H9 (cell line): ENCODE data around the gene PROK1. TPM values are rescaled to one million over a fixed set of nuclear protein-coding genes. Genes with fewer than 3 reads are reported as not detected.
"Not testable (repeated sequence)": the region's sequence is repeated elsewhere in the genome, so short reads cannot be mapped to it uniquely, and the experiment has no call there.

Experiments
- DNase-seq: peaks from one replicate; pipeline ENCODE4 v3.0.0-alpha.2; 2017
- H2AFZ ChIP-seq: one replicate; pipeline ENCODE4 v1.6.1; 2013; ENCODE audit warnings: mild to moderate bottlenecking, low read length, control low read depth, moderate library complexity
- H2AK5ac ChIP-seq: 2 replicates; pipeline ENCODE4 v1.6.1; 2013; ENCODE audit warnings: low read length, control low read depth, mixed read lengths; ENCODE audit not compliant: insufficient read length
- H2BK120ac ChIP-seq: one replicate; pipeline ENCODE4 v1.6.1; 2013; ENCODE audit warnings: low read depth, mild to moderate bottlenecking, low read length, control low read depth, inconsistent platforms; ENCODE audit not compliant: poor library complexity, severe bottlenecking
- H2BK12ac ChIP-seq: 2 replicates; pipeline ENCODE4 v1.6.1; 2013; ENCODE audit warnings: low read length, control low read depth, mixed read lengths, low read depth; ENCODE audit not compliant: insufficient read length
- H2BK15ac ChIP-seq: 2 replicates; pipeline ENCODE4 v1.6.1; 2013; ENCODE audit warnings: low read depth, low read length, control low read depth
- H2BK20ac ChIP-seq: one replicate; pipeline ENCODE4 v1.6.1; 2013; ENCODE audit warnings: low read depth, mild to moderate bottlenecking, low read length, control low read depth, inconsistent platforms; ENCODE audit not compliant: poor library complexity, severe bottlenecking
- H2BK5ac ChIP-seq: 2 replicates; pipeline ENCODE4 v1.6.1; 2013; ENCODE audit warnings: low read length, control low read depth, mixed read lengths; ENCODE audit not compliant: insufficient read length
- H3K14ac ChIP-seq: 2 replicates; pipeline ENCODE4 v1.6.1; 2013; ENCODE audit warnings: low read length, control low read depth; ENCODE audit not compliant: insufficient read depth
- H3K18ac ChIP-seq: 2 replicates; pipeline ENCODE4 v1.6.1; 2013; ENCODE audit warnings: low read depth, mild to moderate bottlenecking, mixed read lengths, low read length, control low read depth; ENCODE audit not compliant: insufficient read length
- H3K23ac ChIP-seq: 2 replicates; pipeline ENCODE4 v1.6.1; 2013; ENCODE audit warnings: low read length, control low read depth, mixed read lengths, low read depth; ENCODE audit not compliant: insufficient read length
- H3K23me2 ChIP-seq: 2 replicates; pipeline ENCODE4 v1.6.1; 2013; ENCODE audit warnings: low read depth, mild to moderate bottlenecking, mixed read lengths, low read length, control low read depth; ENCODE audit not compliant: insufficient read length, poor library complexity, severe bottlenecking
- H3K27ac ChIP-seq: 2 replicates; pipeline ENCODE4 v1.5.1; 2013; ENCODE audit warnings: low read length, control low read depth, mixed read lengths, low read depth; ENCODE audit not compliant: insufficient read length
- H3K27me3 ChIP-seq: 2 replicates; pipeline ENCODE4 v1.6.1; 2013; ENCODE audit warnings: low read length, control low read depth, inconsistent platforms; ENCODE audit not compliant: insufficient read depth
- H3K4ac ChIP-seq: 2 replicates; pipeline ENCODE4 v1.6.1; 2013; ENCODE audit warnings: low read depth, mild to moderate bottlenecking, control low read depth, inconsistent platforms, low read length, moderate library complexity
- H3K4me1 ChIP-seq: 2 replicates; pipeline ENCODE4 v1.6.1; 2013; ENCODE audit warnings: low read length, control low read depth, inconsistent platforms; ENCODE audit not compliant: insufficient read depth
- H3K4me2 ChIP-seq: 2 replicates; pipeline ENCODE4 v1.6.1; 2013; ENCODE audit warnings: low read length, control low read depth, mixed read lengths; ENCODE audit not compliant: insufficient read length, insufficient read depth
- H3K56ac ChIP-seq: 2 replicates; pipeline ENCODE4 v1.6.1; 2013; ENCODE audit warnings: low read depth, mild to moderate bottlenecking, mixed read lengths, low read length, control low read depth; ENCODE audit not compliant: insufficient read length
- H3K79me1 ChIP-seq: 2 replicates; pipeline ENCODE4 v1.6.1; 2013; ENCODE audit warnings: low read depth, mild to moderate bottlenecking, moderate library complexity, low read length, control low read depth, inconsistent platforms; ENCODE audit not compliant: insufficient read depth, poor library complexity, severe bottlenecking
- H3K79me2 ChIP-seq: 2 replicates; pipeline ENCODE4 v1.6.1; 2013; ENCODE audit warnings: low read length, control low read depth, inconsistent platforms; ENCODE audit not compliant: insufficient read depth
- H3K9ac ChIP-seq: 2 replicates; pipeline ENCODE4 v1.6.1; 2013; ENCODE audit warnings: low read length, control low read depth, mixed read lengths; ENCODE audit not compliant: insufficient read length; ENCODE audit errors: extremely low read depth
- H3K9me3 ChIP-seq: one replicate; pipeline ENCODE4 v1.6.1; 2013; ENCODE audit warnings: low read depth, low read length, inconsistent platforms; ENCODE audit not compliant: control insufficient read depth
- H3T11ph ChIP-seq: one replicate; pipeline ENCODE4 v1.6.1; 2013; ENCODE audit warnings: mild to moderate bottlenecking, low read length, control low read depth, inconsistent platforms
- H4K20me1 ChIP-seq: one replicate; pipeline ENCODE4 v1.6.1; 2013; ENCODE audit not compliant: control insufficient read depth, insufficient read length, insufficient read depth
- H4K5ac ChIP-seq: 2 replicates; pipeline ENCODE4 v1.6.1; 2013; ENCODE audit warnings: low read depth, mild to moderate bottlenecking, mixed read lengths, low read length, control low read depth; ENCODE audit not compliant: insufficient read length
- H4K8ac ChIP-seq: replicated peaks from 2 replicates; pipeline ENCODE4 v1.6.1; 2013; ENCODE audit warnings: low read length, control low read depth, mixed read lengths, low read depth; ENCODE audit not compliant: insufficient read length
- H4K91ac ChIP-seq: 2 replicates; pipeline ENCODE4 v1.6.1; 2013; ENCODE audit warnings: low read depth, mild to moderate bottlenecking, moderate library complexity, mixed read lengths, low read length, control low read depth; ENCODE audit not compliant: insufficient read length
- H3K27ac Mint-ChIP-seq, 3 experiments: 2 replicates in 2 of 3; 3 replicates in 1 of 3; pipeline ENCODE4 v1.8.0; 2020 to 2021; ENCODE audit warnings: mixed read lengths in 3 of 3, mild to moderate bottlenecking in 1 of 3, moderate library complexity in 1 of 3
- H3K27me3 Mint-ChIP-seq: 2 replicates; pipeline ENCODE4 v1.8.0; 2021; ENCODE audit warnings: low read depth, mild to moderate bottlenecking, moderate library complexity, mixed read lengths
- H3K36me3 Mint-ChIP-seq, 3 experiments: 2 replicates in 2 of 3; 3 replicates in 1 of 3; pipeline ENCODE4 v1.8.0; 2020 to 2021; ENCODE audit warnings: low read depth in 3 of 3, mixed read lengths in 3 of 3; ENCODE audit not compliant: insufficient read depth in 1 of 3
- H3K4me1 Mint-ChIP-seq, 2 experiments: 2 replicates each; pipeline ENCODE4 v1.8.0; 2020; ENCODE audit warnings: mixed read lengths in 2 of 2
- H3K4me3 Mint-ChIP-seq, 2 experiments: 2 replicates in 1 of 2; 3 replicates in 1 of 2; pipeline ENCODE4 v1.8.0; 2020 to 2021; ENCODE audit warnings: mild to moderate bottlenecking in 2 of 2, mixed read lengths in 2 of 2, moderate library complexity in 1 of 2
- H3K9me3 Mint-ChIP-seq, 2 experiments: 2 replicates in 1 of 2; 3 replicates in 1 of 2; pipeline ENCODE4 v1.8.0; 2020; ENCODE audit warnings: mild to moderate bottlenecking in 2 of 2, mixed read lengths in 2 of 2, moderate library complexity in 1 of 2
- WGBS: extraction: QIAGEN DNeasy Blood & Tissue Kit; methylation state at CpG from one replicate; pipeline ENCODE4 v1.1.7; 2013; ENCODE audit warnings: missing lambda C conversion rate, low lambda C conversion rate, mixed read lengths; ENCODE audit not compliant: insufficient read length; ENCODE audit errors: extremely low coverage; 5-methylcytosine and 5-hydroxymethylcytosine counted together
- total RNA-seq: library from RNA; stranded (reverse); gene quantifications from 2 replicates; pipeline ENCODE4 v1.2.1, GENCODE V29; 2021
- TF ChIP-seq, protein P1 (sequence below): fragments of 200-600 bp; sonication (generic); conservative IDR thresholded peaks from 3 replicates; pipeline ENCODE4 v1.8.0; 2021; ENCODE audit warnings: antibody characterized with exemption, mild to moderate bottlenecking

PROK1 gene
- total RNA-seq, 1 experiment from 2014 or later: not detected

DNA sequence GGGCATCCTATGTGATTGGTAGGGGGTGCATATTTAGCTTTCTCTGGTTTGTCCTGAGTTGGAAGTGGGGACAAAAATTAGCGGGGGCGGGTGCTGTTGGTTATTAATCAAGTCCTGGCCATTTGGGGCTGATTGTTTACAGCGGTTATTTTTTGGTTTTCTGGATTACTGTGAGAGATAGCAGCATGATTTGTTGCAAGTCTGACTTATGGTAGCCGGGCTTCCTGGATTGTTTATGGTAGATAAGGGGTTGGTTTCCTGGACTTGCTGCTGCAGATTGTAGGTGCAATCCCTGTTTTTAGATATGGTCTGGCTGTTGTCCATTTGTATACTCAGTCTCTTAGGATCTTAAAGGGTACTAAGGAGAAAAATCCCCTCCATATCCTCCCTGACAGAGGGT is 12.1 kb upstream of the PROK1 start:
- Histone ChIP-seq H2AFZ (no peak overlapping the region), H3T11ph (no peak overlapping the region), H2AK5ac (no peak overlapping the region), H4K5ac (no peak overlapping the region), H3K14ac (no peak overlapping the region), H3K4me1 (no peaks in the 10 kb centered on the region), H3K79me2 (no peaks in the 10 kb centered on the region), H4K8ac (no peak overlapping the region), H3K27me3 (no peaks in the 10 kb centered on the region; the same call in 1 of the 2 replicates), H4K20me1 (no peaks in the 10 kb centered on the region), H2BK20ac (no peak overlapping the region), H3K56ac (no peak overlapping the region), H2BK120ac (no peak overlapping the region), H2BK15ac (no peak overlapping the region), H4K91ac (no peak overlapping the region), H3K27ac (no peak overlapping the region), H3K23ac (no peak overlapping the region), H3K9ac (no peak overlapping the region), H3K79me1 (no peaks in the 10 kb centered on the region), H3K23me2 (no peaks in the 10 kb centered on the region), H3K18ac (no peak overlapping the region), H2BK12ac (no peak overlapping the region), H3K9me3 (no peaks in the 10 kb centered on the region), H3K4me2 (no peak overlapping the region), H3K4ac (no peak overlapping the region), H2BK5ac (no peak overlapping the region)
- H3K27me3 Mint-ChIP-seq: peaks cover 3% of the 10 kb centered on the region
- H3K4me1 Mint-ChIP-seq: peaks cover 6 to 12% of the 10 kb centered on the region in 2 experiments
- H3K4me3 Mint-ChIP-seq: no peak overlapping the region
- no peak overlapping the region for H3K27ac Mint-ChIP-seq
- WGBS: no CpG with 5 or more reads among the region's 4 CpGs
- H3K36me3 Mint-ChIP-seq: no peaks in the 10 kb centered on the region
- DNase-seq: no peak
- TF ChIP-seq, protein P1, sequence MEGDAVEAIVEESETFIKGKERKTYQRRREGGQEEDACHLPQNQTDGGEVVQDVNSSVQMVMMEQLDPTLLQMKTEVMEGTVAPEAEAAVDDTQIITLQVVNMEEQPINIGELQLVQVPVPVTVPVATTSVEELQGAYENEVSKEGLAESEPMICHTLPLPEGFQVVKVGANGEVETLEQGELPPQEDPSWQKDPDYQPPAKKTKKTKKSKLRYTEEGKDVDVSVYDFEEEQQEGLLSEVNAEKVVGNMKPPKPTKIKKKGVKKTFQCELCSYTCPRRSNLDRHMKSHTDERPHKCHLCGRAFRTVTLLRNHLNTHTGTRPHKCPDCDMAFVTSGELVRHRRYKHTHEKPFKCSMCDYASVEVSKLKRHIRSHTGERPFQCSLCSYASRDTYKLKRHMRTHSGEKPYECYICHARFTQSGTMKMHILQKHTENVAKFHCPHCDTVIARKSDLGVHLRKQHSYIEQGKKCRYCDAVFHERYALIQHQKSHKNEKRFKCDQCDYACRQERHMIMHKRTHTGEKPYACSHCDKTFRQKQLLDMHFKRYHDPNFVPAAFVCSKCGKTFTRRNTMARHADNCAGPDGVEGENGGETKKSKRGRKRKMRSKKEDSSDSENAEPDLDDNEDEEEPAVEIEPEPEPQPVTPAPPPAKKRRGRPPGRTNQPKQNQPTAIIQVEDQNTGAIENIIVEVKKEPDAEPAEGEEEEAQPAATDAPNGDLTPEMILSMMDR: no peak
- no peaks in the 10 kb centered on the region for H3K9me3 Mint-ChIP-seq

DNA sequence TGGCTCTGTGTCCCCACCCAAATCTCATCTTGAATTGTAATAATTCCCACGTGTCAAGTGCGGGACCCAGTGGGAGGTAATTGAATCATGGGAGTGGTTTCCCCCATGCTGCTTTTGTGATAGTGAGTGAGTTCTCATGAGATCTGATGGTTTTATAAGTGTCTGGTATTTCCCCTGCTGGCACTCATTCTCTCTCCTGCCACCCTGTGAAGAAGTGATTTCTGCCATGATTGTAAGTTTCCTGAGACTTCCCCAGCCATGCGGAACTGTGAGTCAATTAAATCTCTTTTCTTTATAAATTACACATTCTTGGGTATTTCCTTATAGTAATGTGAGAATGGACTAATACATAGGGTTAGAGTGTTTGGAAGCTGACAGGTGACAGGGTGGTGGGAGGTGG is 11.1 kb upstream of the PROK1 start:
- not testable (repeated sequence) for H3K23ac ChIP-seq, H3K56ac ChIP-seq, H4K20me1 ChIP-seq, H2AK5ac ChIP-seq, H3K79me2 ChIP-seq, H2BK20ac ChIP-seq, H3K23me2 ChIP-seq, H2AFZ ChIP-seq, H3K4me1 Mint-ChIP-seq, H3K36me3 Mint-ChIP-seq, H4K5ac ChIP-seq, H3K9me3 ChIP-seq, H3T11ph ChIP-seq, H3K27me3 ChIP-seq, H3K18ac ChIP-seq, H3K79me1 ChIP-seq, H3K9me3 Mint-ChIP-seq, H3K4me3 Mint-ChIP-seq, H3K27ac Mint-ChIP-seq, H3K14ac ChIP-seq, H4K8ac ChIP-seq, H2BK12ac ChIP-seq, DNase-seq, H2BK5ac ChIP-seq, H3K27me3 Mint-ChIP-seq, H3K9ac ChIP-seq, H3K4ac ChIP-seq, H4K91ac ChIP-seq, H2BK15ac ChIP-seq, H2BK120ac ChIP-seq, H3K4me2 ChIP-seq, H3K4me1 ChIP-seq, H3K27ac ChIP-seq
- no CpG with 5 or more reads among the region's 3 CpGs for WGBS
